T-helper 1 cell (primary cell): Measurements from ENCODE around the gene HS6ST1.
"Not testable (repeated sequence)": the region's sequence is repeated elsewhere in the genome, so short reads cannot be mapped to it uniquely, and the experiment has no call there.

Experiments used
- DNase-seq, 5 donors: peaks; one replicate each; pipeline ENCODE4 v3.0.0-alpha.2; 2012 to 2020

The HS6ST1 gene

DNA sequence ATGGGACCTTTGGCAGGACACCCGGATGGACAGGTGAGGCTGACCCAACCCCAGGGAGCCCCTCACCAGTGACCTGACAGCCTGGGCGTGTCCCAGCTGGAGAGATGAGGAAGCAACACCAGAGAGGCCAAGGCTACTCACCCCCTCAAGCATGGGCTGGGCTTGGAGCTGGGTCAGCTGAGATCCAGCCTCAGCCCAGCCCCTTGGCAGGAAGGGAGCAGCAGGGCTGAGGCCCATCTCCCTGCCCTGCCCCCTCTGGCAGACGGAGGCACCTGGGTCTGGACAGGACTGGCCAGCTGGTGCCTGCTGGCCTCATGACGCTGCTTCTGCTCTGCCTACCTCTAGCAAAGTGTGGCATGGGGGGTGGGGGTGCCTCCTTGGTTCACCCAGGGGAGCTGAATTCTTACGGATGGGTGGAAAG, 37.8 kb downstream of the HS6ST1 start:
- peak in 2 of 5 donors; percentile 0 to 4 for DNase-seq

DNA sequence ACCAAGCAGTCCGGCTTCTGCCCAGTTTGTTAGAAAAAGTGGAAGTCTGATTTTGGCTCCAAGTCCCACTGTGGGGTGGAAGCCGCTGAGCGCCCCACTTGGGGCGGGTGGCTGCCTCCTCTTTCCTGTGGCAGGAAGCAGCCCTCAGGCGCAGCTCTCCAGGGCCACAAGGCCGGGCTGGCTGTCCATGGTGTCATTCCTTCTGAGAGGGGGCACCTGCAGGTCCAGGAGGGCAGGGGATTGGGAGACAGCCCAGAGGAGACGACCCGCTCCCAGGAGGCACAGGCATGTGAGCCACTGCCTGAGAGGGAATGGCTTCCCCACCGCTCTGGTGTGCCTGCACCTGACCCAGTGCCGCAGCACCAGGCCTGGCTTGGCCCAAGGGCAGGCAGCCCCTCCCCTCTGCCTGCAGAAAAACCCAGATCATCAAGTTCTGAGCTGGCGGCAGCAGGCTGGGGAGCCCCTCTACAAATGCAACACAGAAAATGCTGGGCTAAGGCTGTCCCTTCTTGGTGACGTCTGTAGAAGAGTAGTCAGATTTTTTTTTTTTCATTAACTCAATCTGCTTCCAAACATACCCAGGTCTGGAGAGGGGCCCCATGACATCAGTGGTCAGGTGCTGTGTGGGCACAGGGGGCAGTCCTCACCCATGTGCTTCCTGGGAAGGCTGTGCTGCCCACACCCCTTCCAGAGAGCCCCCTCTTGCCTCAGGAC, 38.4 kb downstream of the HS6ST1 start:
- DNase-seq = peak in 3 of 5 donors; percentile 1 to 5 (median 2)

DNA sequence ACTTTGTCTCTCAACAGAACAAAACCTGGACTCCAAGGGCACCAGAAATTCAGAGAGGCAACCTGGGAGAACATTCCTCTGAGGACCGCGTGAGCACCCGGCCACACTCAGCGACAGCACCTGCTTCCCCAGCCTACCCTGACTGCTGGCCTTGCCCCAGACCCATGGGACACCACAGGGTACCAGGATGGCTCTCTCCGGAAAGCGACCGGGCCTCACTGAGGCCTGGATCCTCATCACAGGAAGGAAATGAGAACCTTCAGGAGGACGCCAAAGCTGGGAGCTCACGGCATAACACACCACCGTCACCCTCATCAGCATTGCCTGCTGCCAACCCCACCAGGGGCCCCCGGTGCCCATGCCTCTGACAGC, 38.9 kb downstream of the HS6ST1 start:
- DNase-seq = no peak

DNA sequence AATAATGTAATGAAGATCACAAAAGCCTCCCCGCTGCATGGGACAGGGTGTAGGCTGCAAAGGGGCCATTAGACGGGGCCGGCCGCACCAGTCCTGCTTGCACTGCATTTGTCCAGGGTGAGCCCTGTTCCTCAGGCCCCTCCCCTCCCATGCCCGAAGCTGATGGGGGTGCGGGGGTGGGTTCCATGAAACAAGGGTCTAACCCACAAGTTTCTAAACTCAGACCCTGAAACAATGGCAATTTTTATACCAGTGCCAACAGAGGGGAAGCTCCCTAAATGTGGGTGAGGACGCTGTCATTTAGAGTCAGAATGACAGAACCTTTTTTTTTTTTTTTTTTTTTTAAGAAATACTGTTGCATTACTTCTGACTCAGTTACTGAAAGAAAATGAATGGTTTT, 39.7 kb downstream of the HS6ST1 start:
- peak in 1 of 5 donors; percentile 7 for DNase-seq

DNA sequence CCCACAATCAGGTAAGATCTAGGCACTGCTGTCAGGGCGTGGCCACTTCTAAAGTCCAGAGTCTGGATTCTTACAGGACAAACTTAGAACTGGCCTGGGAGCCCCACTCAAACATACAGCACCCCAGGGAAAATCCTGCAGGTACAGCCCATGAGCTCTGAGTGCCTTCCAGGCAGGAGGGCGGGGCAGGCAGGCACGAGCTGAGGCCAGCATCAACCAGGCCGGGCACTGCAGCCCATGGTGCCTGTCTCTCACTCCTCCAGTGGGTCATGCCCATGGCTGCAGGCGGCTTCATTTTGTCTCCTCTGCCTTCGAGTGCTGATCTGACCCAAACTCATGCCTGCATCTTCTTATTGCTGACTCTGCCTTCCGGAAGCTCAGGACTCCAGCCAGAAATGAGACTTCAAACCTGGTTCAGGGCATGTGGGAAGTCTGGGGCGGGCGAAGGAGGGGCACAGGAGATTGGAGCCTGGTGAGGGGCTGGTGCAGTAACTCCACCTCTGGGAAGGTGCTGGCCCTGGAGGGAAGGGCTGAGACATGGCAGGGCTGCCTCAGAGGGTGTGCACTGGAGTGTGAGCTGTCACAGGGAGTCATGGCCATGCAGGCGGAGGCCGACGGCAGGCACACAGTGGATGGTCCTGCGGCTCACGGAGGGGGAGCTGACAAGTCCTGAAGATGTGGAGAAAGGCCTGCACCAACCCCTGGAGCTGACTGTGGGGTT, 40.5 kb downstream of the HS6ST1 start:
- no peak for DNase-seq

DNA sequence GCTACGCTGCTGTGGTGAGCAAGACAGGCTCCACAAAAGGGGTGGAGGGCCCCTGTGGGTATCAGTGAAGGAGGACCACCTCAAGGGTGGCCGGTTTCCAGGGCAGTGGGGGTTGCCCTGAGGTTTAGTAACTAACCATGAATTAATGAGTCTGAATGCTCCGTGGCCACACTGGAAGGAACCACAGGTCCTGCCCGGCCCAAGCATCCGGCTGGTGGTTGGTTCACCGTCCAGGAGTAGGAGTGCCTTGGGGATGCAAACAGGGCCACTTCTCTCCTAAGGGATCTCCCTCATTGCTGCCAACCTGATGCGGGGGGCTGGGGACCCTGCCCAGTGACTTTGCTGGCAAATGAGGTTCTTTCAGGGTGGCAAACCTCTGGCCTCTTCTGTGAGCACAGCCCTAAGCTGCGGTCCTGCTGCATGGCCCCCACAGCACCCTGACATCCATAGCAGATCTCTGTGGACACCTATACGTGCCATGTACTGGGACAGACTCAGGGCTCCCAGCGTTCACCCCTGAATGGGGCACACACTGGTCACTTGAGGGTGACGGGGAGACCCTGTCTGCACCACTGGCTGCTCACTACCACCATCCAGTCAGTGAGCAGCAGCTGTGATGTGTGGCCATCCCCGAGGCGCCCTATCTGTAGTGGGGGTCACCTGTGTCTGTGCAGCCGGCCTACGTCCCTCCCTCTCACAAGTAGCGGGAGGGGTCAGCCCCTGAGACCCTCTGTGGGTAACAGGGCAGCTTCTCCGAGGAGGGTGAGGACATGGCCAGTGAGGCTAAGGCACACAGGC, 41.6 kb downstream of the HS6ST1 start:
- DNase-seq = peak in 2 of 5 donors; percentile 4 to 6

DNA sequence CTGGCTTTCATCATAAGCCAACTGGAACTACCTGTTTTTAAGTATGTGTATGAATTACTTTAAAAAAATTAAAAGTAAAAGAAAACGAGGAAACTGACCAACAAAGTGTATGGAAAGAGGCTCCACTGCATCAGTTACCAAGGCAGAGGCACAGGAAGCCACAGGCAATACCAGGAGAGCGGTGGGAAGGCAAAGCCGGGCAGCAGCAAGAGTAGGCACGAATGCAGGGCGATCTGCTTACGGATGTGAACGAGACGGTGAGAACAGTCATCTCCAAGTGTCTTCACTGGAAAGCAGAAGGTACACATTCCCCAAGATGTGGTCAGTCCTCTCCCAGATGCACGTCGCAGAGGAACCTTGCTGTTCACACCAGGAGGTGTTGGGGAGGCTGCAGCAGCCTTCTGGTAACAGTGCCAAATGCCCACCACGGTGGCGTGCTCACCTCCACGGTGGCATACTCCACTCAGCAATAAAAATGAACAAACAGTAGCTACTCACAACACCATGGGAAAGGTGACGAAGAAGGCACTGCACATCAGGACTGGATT, 43.1 kb downstream of the HS6ST1 start:
- DNase-seq = no peak

DNA sequence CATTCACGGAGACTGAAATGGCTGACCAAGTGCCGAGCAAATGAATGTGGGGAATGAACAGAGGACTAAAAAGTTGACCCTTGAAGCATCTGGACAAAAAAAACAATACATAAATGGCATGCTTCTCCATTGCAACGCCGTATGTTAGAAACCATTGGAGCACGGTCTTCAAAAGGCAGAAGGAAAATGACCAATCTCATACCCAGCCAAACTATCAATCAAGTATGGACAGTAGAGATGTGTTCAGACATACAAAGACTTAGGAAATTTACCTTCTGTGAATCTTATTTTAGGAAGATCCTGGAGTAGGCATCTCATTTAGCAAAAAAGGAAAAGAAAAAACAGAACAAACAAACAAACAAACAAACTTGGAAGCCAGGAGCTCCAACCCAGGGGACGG, 44.5 kb downstream of the HS6ST1 start:
- no peak for DNase-seq

DNA sequence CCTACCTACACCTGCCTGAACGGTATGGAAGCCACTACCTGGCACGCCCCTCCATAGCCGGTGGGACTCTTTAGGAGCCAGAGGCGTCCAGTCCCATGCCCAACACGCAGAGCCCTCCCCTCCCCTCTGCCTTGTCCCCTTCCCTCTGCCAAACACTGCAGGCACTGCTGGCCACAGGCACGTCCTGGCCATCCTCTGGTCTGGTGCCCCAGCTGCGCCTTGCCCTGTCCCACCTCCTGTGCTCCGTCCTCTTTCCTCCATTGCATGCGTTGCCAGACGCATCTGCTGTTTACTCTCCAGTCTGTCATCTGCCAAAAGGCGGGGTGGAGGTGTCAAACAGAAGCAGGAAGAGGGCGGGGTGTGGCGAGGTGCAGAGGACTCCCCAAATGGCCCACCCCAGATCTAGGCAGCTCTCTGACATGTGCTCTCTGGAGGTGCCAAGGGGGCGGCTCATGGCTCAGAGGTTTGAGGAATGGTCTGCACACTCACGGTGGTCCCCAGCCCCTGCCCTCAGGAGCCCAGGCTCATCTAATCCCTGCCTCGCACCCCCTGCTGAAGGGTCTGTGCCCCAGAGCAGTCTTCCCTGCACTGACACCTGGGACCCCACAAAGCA, 45.1 kb downstream of the HS6ST1 start:
- DNase-seq = peak in 1 of 5 donors; percentile 10

DNA sequence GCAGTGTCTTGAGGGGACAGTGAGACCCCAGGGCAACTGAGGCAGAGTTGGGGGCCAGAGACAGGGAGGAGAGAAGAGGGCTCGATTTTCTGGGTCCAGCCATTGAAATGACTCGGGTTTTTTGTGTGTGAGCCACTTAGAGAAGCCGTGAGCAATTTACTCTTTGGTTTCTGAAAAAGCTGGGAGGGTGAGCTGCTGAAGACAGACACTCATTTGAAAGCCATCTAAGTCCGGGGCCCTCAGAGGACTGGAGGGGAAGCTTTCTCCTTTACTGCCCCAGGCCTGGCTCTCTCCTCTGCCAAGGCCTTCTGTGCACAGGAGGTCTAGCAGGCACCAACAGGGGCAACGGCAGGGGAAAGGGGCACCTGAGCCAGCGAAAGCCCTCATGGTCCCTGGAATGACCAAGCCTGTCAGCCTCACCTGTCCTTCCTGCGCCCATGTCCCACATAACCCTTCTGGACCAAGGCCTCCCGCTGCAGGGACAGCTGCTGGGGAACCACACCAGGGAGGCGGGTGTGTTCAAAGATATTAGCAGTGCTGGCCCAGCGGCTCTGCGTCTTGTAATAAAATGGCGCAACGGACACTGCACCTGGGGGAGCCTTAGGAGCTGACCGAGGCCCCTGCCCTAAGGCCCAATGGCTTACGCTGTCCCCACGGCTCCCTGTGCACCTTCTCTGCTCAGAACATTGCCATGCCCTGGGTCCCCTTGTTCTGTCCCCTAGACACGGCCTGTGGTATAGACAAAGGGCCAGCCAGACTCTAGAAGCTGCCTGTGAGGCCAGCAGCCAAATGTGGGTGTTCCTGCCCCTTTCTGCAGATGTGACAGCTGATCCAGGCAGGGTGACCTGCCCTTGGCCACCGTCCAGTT, 45.8 kb downstream of the HS6ST1 start:
- DNase-seq = peak in 1 of 5 donors; percentile 7

DNA sequence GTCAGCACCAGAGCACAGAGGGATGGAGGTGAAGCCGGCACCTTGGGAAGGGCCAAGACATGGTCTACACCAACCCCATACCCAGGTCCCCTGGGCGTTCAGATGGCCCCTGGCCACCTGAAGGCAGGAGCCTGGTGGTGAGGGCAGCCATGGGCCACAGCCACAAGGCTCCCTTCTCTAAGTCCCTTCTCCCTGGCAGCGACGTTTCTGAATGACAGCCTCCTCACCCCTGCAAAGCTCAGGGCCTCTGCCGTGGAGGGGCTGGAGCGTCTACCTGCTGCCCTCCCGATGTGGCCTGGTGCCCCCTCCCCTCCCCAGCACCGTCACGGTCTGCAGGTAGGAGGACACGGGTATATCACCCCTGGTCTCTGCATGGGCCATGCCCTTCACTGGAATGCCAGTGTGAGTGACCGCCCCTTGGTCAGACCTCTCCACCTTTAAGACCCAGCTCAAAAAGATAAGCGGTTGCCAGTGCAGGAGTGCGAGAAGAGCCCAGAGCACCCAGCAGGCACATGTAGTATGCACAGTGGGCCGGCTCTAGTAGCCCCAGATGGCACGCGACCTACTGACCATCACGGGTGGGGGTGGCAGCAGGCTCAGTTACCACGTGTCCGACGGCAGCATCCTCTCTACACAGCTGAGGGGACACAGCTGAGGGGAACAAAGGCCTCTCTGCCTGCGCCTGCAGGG, 46.6 kb downstream of the HS6ST1 start:
- DNase-seq = peak in 1 of 5 donors; percentile 11

DNA sequence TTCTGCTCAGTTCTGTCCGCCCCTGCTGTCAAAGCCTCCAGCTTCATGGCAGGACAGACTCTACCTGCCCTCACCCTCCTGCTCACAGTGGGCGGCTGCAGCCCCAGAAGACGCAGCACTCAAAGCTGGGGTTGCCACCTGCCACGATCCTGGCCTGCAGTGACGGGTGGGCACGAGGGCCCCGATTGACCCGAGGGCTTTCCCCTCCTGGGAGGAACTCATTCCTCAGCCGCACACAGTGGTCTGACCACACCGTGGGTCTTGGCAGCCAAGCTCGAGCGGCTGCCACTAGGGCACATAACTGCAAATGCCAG, 47.1 kb downstream of the HS6ST1 start:
- no peak for DNase-seq

DNA sequence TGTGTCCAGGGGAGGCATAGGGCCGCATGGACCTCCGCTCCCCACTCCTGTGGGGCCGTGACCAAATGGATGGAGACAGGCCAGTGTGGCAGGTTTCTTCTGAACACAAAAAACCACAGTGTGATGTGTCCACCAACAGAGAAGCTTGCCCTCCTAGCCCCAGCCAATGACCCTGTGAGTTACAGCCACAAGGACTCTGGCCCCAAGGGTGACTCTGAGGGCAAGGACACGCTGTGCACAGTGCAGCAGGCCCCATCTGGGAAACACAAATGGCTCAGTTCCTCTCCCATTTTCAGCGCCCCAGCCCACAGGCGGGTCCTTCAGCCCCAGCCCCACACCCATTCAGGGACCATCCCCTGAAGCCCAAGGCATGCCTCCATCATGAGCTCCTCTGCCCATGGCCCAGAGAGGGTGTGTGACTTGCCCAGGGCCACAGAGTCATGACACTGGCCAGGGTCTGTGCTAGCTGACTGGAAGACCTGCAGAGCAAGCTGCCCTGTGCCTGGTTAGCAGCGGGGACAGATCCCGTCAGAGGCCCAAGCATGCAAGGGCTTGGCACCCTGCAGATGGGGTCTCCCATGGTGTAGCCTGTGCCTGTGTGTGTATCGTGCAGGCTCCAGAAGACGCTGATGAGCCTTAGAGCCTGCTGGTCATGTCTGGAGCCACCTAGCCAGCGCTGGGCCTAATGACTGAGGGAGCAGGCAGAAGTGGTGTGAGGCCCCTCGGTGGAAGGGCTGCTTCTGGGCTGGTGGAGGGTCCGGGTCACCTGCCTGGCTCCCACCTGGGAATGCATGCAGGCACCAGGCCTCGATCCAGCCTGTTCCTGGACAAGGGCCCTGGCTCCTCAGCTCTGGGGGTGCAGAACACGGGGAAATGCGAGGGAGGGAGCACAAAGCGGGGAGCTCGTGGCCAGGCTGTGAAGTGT, 47.7 kb downstream of the HS6ST1 start:
- DNase-seq = peak in 1 of 5 donors; percentile 10

DNA sequence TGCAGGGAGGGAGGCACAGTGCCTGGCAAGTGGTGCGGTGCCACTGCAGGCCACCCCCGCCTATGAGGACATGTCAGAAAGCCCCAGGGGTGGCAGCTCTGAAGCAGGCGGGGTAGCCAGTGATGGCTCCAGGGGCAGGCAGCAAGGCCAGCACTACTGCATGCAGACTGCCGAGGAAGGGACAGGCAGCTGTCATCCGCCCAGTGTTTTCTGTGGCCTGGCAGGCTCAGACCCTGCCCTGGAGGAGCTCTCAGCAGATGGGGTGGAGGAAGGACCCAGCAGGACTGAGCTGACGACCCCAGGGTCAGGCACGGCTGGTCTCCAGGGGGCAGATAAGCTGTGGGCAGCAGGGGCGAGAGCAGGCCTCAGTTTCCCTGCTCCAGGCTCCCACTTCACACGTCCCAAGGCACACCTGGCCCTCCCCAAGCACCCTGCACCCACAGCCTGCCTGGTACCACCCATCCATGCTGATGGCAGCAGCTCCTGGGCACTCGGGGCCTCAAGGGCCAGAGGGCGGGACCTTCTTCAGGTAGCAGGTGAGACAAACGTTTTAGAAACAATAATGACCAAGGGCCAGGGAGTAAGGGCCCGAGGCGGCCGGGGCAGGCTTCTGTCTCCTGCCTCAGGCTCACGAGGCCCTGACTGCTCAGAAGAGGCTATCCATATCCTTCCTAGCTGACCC, 48.5 kb downstream of the HS6ST1 start:
- DNase-seq = peak in 1 of 5 donors; percentile 11

DNA sequence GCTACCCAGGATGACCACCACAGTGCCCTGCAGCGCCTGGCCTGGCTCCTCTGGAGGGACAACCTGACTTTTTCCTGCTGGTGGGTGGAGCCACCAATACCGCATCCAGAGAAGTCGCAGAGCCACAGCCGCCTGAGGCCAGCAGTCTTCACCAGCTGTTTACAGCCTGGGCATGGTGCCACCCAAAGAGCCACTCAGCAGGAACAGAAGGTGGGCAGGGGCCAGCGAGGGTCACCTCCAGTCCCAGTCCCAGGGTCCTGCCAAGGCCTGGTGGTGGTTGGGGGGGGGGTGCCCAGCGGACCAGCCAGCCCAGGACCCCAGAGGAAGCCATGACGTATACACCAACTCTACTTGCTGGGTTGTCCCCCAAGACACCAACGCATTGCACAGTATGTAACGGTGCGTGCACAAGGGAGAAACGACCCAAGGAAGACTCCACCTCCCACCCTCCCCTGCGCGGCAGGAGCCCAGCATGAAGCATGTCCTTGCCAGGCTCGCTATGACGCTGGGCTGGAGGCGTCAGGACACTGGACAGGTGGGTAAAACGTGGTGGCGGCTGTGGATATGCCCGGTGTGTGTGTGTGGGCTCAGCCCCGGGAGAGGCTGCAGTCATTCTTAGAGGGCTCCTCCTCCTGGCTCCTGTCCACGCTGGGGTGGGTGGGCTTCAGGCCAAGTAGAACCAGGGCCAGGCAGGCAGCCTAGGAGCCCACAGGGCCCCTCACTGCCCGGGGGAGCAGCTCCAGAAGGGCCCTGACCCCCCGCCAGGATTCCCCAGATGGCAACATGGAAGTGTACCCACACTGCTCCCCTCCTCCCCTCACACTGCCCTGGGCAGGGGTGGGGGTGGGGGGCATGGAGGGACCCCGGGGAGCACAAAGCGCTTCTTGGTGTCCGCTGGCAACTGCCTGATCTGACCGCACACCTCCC, 49.3 kb downstream of the HS6ST1 start:
- peak in 1 of 5 donors; percentile 5 for DNase-seq

DNA sequence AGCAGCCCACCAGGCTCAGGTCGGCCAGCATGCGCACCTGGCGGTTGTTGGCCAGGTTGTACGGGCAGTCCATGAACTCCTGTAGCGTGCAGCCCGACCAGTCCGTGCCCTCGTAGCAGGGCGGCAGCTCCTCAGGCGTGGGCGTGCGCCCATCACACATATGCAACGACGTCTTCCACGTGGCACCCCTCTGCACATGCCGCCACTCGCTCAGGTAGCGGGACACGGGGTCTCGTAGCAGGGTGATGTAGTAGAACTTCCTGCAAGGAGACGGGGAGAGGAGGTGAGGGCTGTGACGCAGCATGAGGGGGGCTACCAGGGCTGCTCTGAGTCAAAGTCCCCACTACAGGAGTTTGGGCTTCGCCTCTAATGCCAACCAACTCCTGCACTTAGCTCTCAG, 50.1 kb downstream of the HS6ST1 start:
- peak in 1 of 5 donors; percentile 8 for DNase-seq

DNA sequence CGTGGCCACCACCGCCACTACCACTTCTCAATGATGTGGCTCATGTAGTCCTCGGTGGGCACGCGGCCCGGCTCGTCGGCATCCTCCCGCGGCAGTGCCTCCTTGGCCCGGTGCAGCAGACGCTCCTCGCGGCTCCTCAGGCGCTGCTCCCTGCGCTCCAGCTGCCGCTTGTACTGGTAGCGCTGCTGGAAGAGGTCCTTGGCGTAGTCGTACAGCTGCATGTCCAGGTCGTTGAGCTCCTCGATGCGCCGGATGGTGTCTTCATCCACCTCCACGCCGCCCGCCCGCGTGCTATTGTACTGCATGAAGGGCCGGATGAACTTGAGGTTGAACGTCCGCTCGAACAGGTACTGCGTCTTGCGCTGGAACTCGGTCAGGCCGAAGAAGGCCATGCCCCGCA, 50.5 kb downstream of the HS6ST1 start:
- DNase-seq = not testable (repeated sequence)

DNA sequence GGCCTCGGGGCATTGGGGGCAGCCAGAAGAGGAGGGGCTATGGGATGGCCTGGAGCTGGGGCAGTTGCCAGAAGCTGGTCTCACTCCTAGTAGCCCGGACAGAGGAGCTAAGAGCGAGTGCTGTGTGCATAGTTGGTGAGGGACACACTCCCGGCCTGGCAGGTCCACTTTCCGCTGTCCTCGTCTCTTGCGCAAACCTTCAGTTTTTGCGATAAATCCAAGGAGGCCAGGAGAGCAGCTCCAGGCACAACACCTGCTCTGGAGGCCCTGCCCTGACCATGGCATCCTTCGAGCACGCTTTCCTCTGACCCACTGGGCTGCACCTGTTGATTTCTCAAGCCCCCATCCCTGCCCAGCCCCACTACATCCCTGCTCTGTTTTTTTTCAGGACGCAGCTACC, 51.0 kb downstream of the HS6ST1 start:
- DNase-seq = not testable (repeated sequence)
